Thyroid gland (tissue), 4 donors: ENCODE measurements around the gene MYT1. TPM values are rescaled to one million over a fixed set of nuclear protein-coding genes. Genes with fewer than 3 reads are reported as not detected.
"Not testable (repeated sequence)": the region's sequence is repeated elsewhere in the genome, so short reads cannot be mapped to it uniquely, and the experiment has no call there.

ENCODE experiments used
- DNase-seq, 2 donors: peaks; one replicate each; pipeline ENCODE4 v3.0.0-alpha.2; 2019
- H3K27ac ChIP-seq, 3 donors: fragments of 200-600 bp; sonication (generic); 1 replicate in 2 of 3; 2 replicates in 1 of 3; pipeline ENCODE4 v1.5.1; 2016 to 2019; ENCODE audit warnings: mild to moderate bottlenecking in 1 of 3, moderate library complexity in 1 of 3
- H3K27me3 ChIP-seq: fragments of 200-600 bp; sonication (generic); one replicate; pipeline ENCODE4 v1.5.1; 2019
- H3K36me3 ChIP-seq, 2 donors: fragments of 200-600 bp; sonication (generic); one replicate each; pipeline ENCODE4 v1.5.1; 2016 to 2019
- H3K4me1 ChIP-seq, 2 donors: fragments of 200-600 bp; sonication (generic); one replicate each; pipeline ENCODE4 v1.5.1; 2017 to 2019
- H3K4me3 ChIP-seq, 3 donors: fragments of 200-600 bp; sonication (generic); replicated peaks in 1 of 3; 1 replicate in 2 of 3; 2 replicates in 1 of 3; pipeline ENCODE4 v1.5.1; 2016; ENCODE audit warnings: mild to moderate bottlenecking in 1 of 3
- H3K9me3 ChIP-seq: fragments of 200-600 bp; sonication (generic); one replicate; pipeline ENCODE4 v1.5.1; 2017
- WGBS, 2 donors: methylation state at CpG; one replicate each; pipeline ENCODE4 v1.1.5; 2017; 5-methylcytosine and 5-hydroxymethylcytosine counted together
- intact Hi-C: fragments of 100-400 bp; cut with DNase I; formaldehyde crosslinking; loops from one replicate; pipeline ENCODE4 v1.15.1; 2023
- small RNA-seq: library from RNA; depleted of rRNA; stranded (forward); fragments of <200 nt; gene quantifications from one replicate; pipeline ENCODE3, GENCODE V24; 2016
- total RNA-seq, 4 donors: library from RNA; depleted of rRNA; stranded (reverse); fragments of >200 nt; gene quantifications; one replicate each; pipeline ENCODE4 v1.2.3, GENCODE V29; 2016
- TF ChIP-seq, protein P1 (sequence below), 6 experiments: fragments of 200-600 bp in 3 of 6; fragments of 450-650 bp in 3 of 6; sonication (generic) in 3 of 6; IDR thresholded peaks; one replicate each; pipeline ENCODE4 v1.5.1; 2016 to 2019; ENCODE audit warnings: antibody characterized with exemption in 6 of 6, mild to moderate bottlenecking in 2 of 6, inconsistent platforms in 1 of 6, moderate library complexity in 1 of 6

The MYT1 gene
- total RNA-seq, 4 donors from 2014 or later = 0.42 to 1.8 (median 1.1) TPM

GRCh38 chr20:64285579-64286446, 121.6 kb downstream of the MYT1 start:
- H3K4me1 ChIP-seq, H3K27ac ChIP-seq, intact Hi-C loops, H3K36me3 ChIP-seq, H3K4me3 ChIP-seq, H3K9me3 ChIP-seq, H3K27me3 ChIP-seq: not testable (repeated sequence)
- 89 to 96% methylated on average over 23 to 28 of the region's 46 CpGs for WGBS, 2 donors
- peak; percentile 37 to 50 for DNase-seq
- TF ChIP-seq, protein P1, sequence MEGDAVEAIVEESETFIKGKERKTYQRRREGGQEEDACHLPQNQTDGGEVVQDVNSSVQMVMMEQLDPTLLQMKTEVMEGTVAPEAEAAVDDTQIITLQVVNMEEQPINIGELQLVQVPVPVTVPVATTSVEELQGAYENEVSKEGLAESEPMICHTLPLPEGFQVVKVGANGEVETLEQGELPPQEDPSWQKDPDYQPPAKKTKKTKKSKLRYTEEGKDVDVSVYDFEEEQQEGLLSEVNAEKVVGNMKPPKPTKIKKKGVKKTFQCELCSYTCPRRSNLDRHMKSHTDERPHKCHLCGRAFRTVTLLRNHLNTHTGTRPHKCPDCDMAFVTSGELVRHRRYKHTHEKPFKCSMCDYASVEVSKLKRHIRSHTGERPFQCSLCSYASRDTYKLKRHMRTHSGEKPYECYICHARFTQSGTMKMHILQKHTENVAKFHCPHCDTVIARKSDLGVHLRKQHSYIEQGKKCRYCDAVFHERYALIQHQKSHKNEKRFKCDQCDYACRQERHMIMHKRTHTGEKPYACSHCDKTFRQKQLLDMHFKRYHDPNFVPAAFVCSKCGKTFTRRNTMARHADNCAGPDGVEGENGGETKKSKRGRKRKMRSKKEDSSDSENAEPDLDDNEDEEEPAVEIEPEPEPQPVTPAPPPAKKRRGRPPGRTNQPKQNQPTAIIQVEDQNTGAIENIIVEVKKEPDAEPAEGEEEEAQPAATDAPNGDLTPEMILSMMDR (IDR thresholded peaks at IDR 0.05) = peak in 4 of 6 experiments; percentile 36 to 57 (median 50)

DNA sequence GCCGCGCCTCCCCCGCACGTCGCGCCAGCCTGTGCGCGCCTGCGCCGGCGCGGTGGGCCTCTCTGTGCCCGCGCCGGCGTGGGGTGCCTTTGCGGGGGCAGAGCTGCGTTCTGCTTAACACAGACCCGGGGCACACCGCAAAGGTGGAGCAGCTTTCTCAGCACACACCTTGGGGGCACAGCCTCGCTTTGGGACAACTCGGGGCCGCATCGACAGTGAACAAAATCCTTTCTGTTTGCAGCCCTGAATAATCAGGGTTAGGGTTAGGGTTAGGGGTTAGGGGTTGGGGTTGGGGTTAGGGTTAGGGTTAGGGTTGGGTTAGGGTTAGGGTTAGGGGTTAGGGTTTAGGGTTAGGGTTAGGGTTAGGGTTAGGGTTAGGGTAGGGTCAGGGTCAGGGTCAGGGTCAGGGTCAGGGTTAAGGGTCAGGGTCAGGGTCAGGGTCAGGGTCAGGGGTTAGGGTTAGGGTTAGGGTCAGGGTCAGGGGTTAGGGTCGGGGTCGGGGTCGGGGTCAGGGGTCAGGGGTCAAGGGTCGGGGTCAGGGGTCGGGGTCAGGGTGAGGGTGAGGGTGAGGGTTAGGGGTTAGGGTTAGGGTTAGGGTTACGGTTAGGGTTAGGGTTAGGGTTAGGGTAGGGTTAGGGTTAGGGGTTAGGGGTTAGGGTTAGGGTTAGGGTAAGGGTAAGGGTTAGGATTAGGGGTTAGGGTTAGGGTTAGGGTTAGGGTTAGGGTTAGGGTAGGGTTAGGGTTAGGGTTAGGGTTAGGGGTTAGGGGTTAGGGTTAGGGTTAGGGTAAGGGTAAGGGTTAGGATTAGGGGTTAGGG, 122.4 kb downstream of the MYT1 start:
- H3K4me3 ChIP-seq, H3K27ac ChIP-seq, intact Hi-C loops, H3K4me1 ChIP-seq, H3K36me3 ChIP-seq, DNase-seq, H3K9me3 ChIP-seq, H3K27me3 ChIP-seq: not testable (repeated sequence)
- 93 to 94% methylated on average over 24 to 27 of the region's 30 CpGs for WGBS, 2 donors

GRCh38 chr20:64287264-64287590, 123.0 kb downstream of the MYT1 start:
- H3K4me1 ChIP-seq, H3K9me3 ChIP-seq, intact Hi-C loops, H3K27me3 ChIP-seq, H3K36me3 ChIP-seq, H3K4me3 ChIP-seq, H3K27ac ChIP-seq, DNase-seq: not testable (repeated sequence)
- whole genome bisulfite sequencing, 2 donors = 98 to 100% methylated on average over 3 of the region's 3 CpGs

Small RNA genes lying within 50 kb of the gene (small RNA-seq; reads per million reads assigned to genes)
- gene AL137028.2 = not detected

Other genes with a start within 250 kb of the MYT1 start
- gene UCKL1, start 208.0 kb upstream of the MYT1 start, total RNA-seq = 10 to 100 TPM; 21.6 to 44.3 (median 29.3) TPM
- gene ZNF512B, start 194.5 kb upstream of the MYT1 start, total RNA-seq = 10 to 100 TPM; 13.4 to 24.8 (median 19.0) TPM
- gene SAMD10, start 184.8 kb upstream of the MYT1 start, total RNA-seq = 1 to 10 TPM; 1.1 to 6.4 (median 5.0) TPM
- gene PRPF6, start 183.3 kb upstream of the MYT1 start, total RNA-seq = 10 to 100 TPM; 62.8 to 76.2 (median 70.1) TPM
- gene C20orf204, start 128.3 kb upstream of the MYT1 start, total RNA-seq = 1 to 10 TPM in 1 of 4 donors, under 1 TPM in 3; 0.11 to 2.6 (median 0.59) TPM
- 10 to 100 TPM in 2 of 4 donors, 1 to 10 TPM in 2; 7.5 to 16.9 (median 10.6) TPM for gene SOX18, start 114.8 kb upstream of the MYT1 start, total RNA-seq
- gene TCEA2, start 101.3 kb upstream of the MYT1 start, total RNA-seq = 10 to 100 TPM; 20.9 to 43.1 (median 24.4) TPM
- gene RGS19, start 84.9 kb upstream of the MYT1 start, total RNA-seq = 10 to 100 TPM; 10.5 to 17.2 (median 13.4) TPM
- under 1 TPM; 0.54 to 0.94 (median 0.68) TPM for gene OPRL1, start 84.4 kb upstream of the MYT1 start, total RNA-seq
- gene LKAAEAR1, start 80.1 kb upstream of the MYT1 start, total RNA-seq = 1 to 10 TPM in 2 of 4 donors, not detected in 2; 1.3 to 1.7 TPM
- not detected for gene NPBWR2, start 56.9 kb upstream of the MYT1 start, total RNA-seq
- 100 to 1,000 TPM in 3 of 4 donors, 10 to 100 TPM in 1; 87.0 to 156 (median 124) TPM for gene PCMTD2, start 91.3 kb downstream of the MYT1 start, total RNA-seq